Endodermal cell (in vitro differentiated cells): Measurements from ENCODE around the gene PDXP. TPM values are rescaled to one million over a fixed set of nuclear protein-coding genes. Genes with fewer than 3 reads are reported as not detected.

Experiments
- DNase-seq: peaks from one replicate; pipeline ENCODE4 v3.0.0-alpha.2; 2017
- H3K27ac ChIP-seq: 2 replicates; pipeline ENCODE4 v1.5.1; 2013; ENCODE audit warnings: mild to moderate bottlenecking, low read depth, low read length, moderate library complexity
- H3K27me3 ChIP-seq: 2 replicates; pipeline ENCODE4 v1.6.1; 2013; ENCODE audit warnings: mild to moderate bottlenecking, low read length, moderate library complexity; ENCODE audit not compliant: insufficient read depth, control insufficient read depth, poor library complexity, severe bottlenecking
- H3K36me3 ChIP-seq: 2 replicates; pipeline ENCODE4 v1.7.0; 2013; ENCODE audit warnings: mild to moderate bottlenecking, low read length, moderate library complexity; ENCODE audit not compliant: control insufficient read depth, insufficient read depth
- H3K4me1 ChIP-seq: one replicate; pipeline ENCODE4 v1.7.0; 2013; ENCODE audit warnings: low read length; ENCODE audit not compliant: control insufficient read depth, insufficient read depth
- H3K4me3 ChIP-seq: 2 replicates; pipeline ENCODE4 v1.5.1; 2013; ENCODE audit warnings: mild to moderate bottlenecking, low read length, moderate library complexity
- H3K9ac ChIP-seq: 2 replicates; pipeline ENCODE4 v1.6.1; 2013; ENCODE audit warnings: mild to moderate bottlenecking, low read length, moderate library complexity; ENCODE audit not compliant: poor library complexity, severe bottlenecking; ENCODE audit errors: extremely low read depth
- H3K9me3 ChIP-seq: 2 replicates; pipeline ENCODE4 v1.6.1; 2013; ENCODE audit warnings: mild to moderate bottlenecking, low read length, moderate library complexity; ENCODE audit not compliant: control insufficient read depth
- H3K27ac Mint-ChIP-seq: 2 replicates; pipeline ENCODE4 v1.8.0; 2020; ENCODE audit warnings: mixed read lengths
- H3K27me3 Mint-ChIP-seq: 2 replicates; pipeline ENCODE4 v1.8.0; 2021; ENCODE audit warnings: mild to moderate bottlenecking, mixed read lengths; ENCODE audit not compliant: insufficient read depth
- H3K36me3 Mint-ChIP-seq: 2 replicates; pipeline ENCODE4 v1.8.0; 2020; ENCODE audit warnings: low read depth, mixed read lengths
- H3K4me1 Mint-ChIP-seq: 2 replicates; pipeline ENCODE4 v1.8.0; 2020; ENCODE audit warnings: mixed read lengths
- H3K4me3 Mint-ChIP-seq: 2 replicates; pipeline ENCODE4 v1.8.0; 2020; ENCODE audit warnings: mild to moderate bottlenecking, moderate library complexity, mixed read lengths
- H3K9me3 Mint-ChIP-seq: 2 replicates; pipeline ENCODE4 v1.8.0; 2020; ENCODE audit warnings: mild to moderate bottlenecking, mixed read lengths
- CTCF ChIP-seq: fragments of 200-600 bp; sonication (generic); conservative IDR thresholded peaks from 2 replicates; pipeline ENCODE4 v1.5.0; 2021; ENCODE audit warnings: antibody characterized with exemption, mild to moderate bottlenecking
- WGBS, 2 experiments: methylation state at CpG; one replicate each; pipeline versions ENCODE4 v1.1.5 to v1.1.7; 2013; ENCODE audit warnings: missing lambda C conversion rate in 2 of 2, mixed read lengths in 1 of 2; ENCODE audit not compliant: insufficient coverage in 1 of 2, insufficient read length in 1 of 2; 5-methylcytosine and 5-hydroxymethylcytosine counted together
- total RNA-seq, 2 donors: library from RNA; stranded (reverse); fragmentation: NEBNext Ultra II Directional in 1 of 2; extraction: Animal tissue kit (Norgen Biotek cat#: 25700) in 1 of 2; gene quantifications; 2 replicates in 1 of 2; 3 replicates in 1 of 2; pipeline ENCODE4 v1.2.1, GENCODE V29; 2021

The PDXP gene
- total RNA-seq, 2 donors from 2014 or later = 23.5 to 29.3 TPM

- no peaks in the 10 kb centered on the region for H3K4me1 ChIP-seq
- no peaks in the 10 kb centered on the region for H3K9me3 ChIP-seq
- H3K4me3 ChIP-seq = no peak overlapping the region
- no peak overlapping the region for H3K9ac ChIP-seq
- H3K27me3 Mint-ChIP-seq = no peaks in the 10 kb centered on the region
- peaks cover 59% of the 10 kb centered on the region for H3K36me3 Mint-ChIP-seq
- H3K4me1 Mint-ChIP-seq = no peaks in the 10 kb centered on the region
- 95 to 96% methylated on average over 16 to 25 of the region's 25 CpGs for WGBS, 2 experiments
- no peaks in the 10 kb centered on the region for H3K9me3 Mint-ChIP-seq
- no peak overlapping the region for H3K4me3 Mint-ChIP-seq
- TF ChIP-seq CTCF = no peak
- H3K27ac Mint-ChIP-seq = no peak overlapping the region
- DNase-seq = no peak
- H3K27ac ChIP-seq = no peak overlapping the region
- no peaks in the 10 kb centered on the region for H3K27me3 ChIP-seq
- peaks cover 46% of the 10 kb centered on the region for H3K36me3 ChIP-seq
Observed at GRCh38 chr22:37708580-37709444, 50.3 kb downstream of the PDXP start.

GRCh38 chr22:37709445-37709765 is 50.9 kb downstream of the PDXP start:
- WGBS, 2 experiments = 94% methylated on average over 15 of the region's 15 CpGs; no CpG with 5 or more reads in 1 of the 2 experiments

GRCh38 chr22:37710675-37711074 is 52.2 kb downstream of the PDXP start:
- Histone ChIP-seq H3K36me3 (peaks cover 32% of the 10 kb centered on the region), H3K9ac (no peak overlapping the region), H3K27ac (no peak overlapping the region), H3K4me1 (no peaks in the 10 kb centered on the region), H3K4me3 (no peak overlapping the region), H3K9me3 (no peaks in the 10 kb centered on the region), H3K27me3 (no peaks in the 10 kb centered on the region)
- Mint-ChIP-seq H3K9me3 (no peaks in the 10 kb centered on the region), H3K27me3 (no peaks in the 10 kb centered on the region), H3K4me3 (no peak overlapping the region), H3K4me1 (no peaks in the 10 kb centered on the region), H3K27ac (no peak overlapping the region), H3K36me3 (peaks cover 52% of the 10 kb centered on the region)
- no peak for TF ChIP-seq CTCF
- WGBS, 2 experiments = 89 to 100% methylated on average over 2 to 3 of the region's 3 CpGs
- no peak for DNase-seq

More at GRCh38 chr22:37709445-37709765, 50.9 kb downstream of the PDXP start:
- H3K9me3 Mint-ChIP-seq = no peaks in the 10 kb centered on the region
- H3K9me3 ChIP-seq = no peaks in the 10 kb centered on the region
- no peak overlapping the region for H3K4me3 ChIP-seq
- H3K4me1 ChIP-seq = no peaks in the 10 kb centered on the region
- peaks cover 41% of the 10 kb centered on the region for H3K36me3 ChIP-seq
- peaks cover 57% of the 10 kb centered on the region for H3K36me3 Mint-ChIP-seq
- H3K9ac ChIP-seq = no peak overlapping the region
- H3K4me1 Mint-ChIP-seq = no peaks in the 10 kb centered on the region
- no peak overlapping the region for H3K27ac Mint-ChIP-seq
- no peaks in the 10 kb centered on the region for H3K27me3 ChIP-seq
- no peak for DNase-seq
- H3K4me3 Mint-ChIP-seq = no peak overlapping the region
- no peak for TF ChIP-seq CTCF
- H3K27me3 Mint-ChIP-seq = no peaks in the 10 kb centered on the region
- H3K27ac ChIP-seq = no peak overlapping the region
